Stomach (tissue), 9 donors: ENCODE results near the gene NFS1. TPM values are rescaled to one million over a fixed set of nuclear protein-coding genes. Genes with fewer than 3 reads are reported as not detected.

ENCODE experiments used
- DNase-seq, 2 donors: peaks; one replicate each; pipeline versions ENCODE4 v3.0.0 to v3.0.0-alpha.2; 2013 to 2019
- H3K27ac ChIP-seq, 5 donors: fragments of 200-600 bp in 4 of 5; sonication (generic) in 4 of 5; one replicate each; pipeline ENCODE4 v1.5.1; 2013 to 2019; ENCODE audit warnings: mild to moderate bottlenecking in 1 of 5, moderate library complexity in 1 of 5
- H3K27me3 ChIP-seq, 3 donors: fragments of 200-600 bp; sonication (generic); one replicate each; pipeline ENCODE4 v1.5.1; 2017 to 2019; ENCODE audit warnings: mixed run types in 1 of 3
- H3K36me3 ChIP-seq, 4 donors: fragments of 200-600 bp; sonication (generic); 1 replicate in 3 of 4; 2 replicates in 1 of 4; pipeline ENCODE4 v1.5.1; 2016 to 2019
- H3K4me1 ChIP-seq, 4 donors: fragments of 200-600 bp; sonication (generic); one replicate each; pipeline ENCODE4 v1.5.1; 2016 to 2019
- H3K4me3 ChIP-seq, 4 donors: fragments of 200-600 bp; sonication (generic) in 3 of 4; one replicate each; pipeline ENCODE4 v1.5.1; 2016 to 2019; ENCODE audit warnings: mild to moderate bottlenecking in 1 of 4
- H3K9me3 ChIP-seq, 4 donors: fragments of 200-600 bp; sonication (generic); one replicate each; pipeline ENCODE4 v1.5.1; 2016 to 2019
- EP300 ChIP-seq: sonication (generic); formaldehyde crosslinking; IDR thresholded peaks from one replicate; pipeline ENCODE4 v1.6.1; 2017; ENCODE audit warnings: antibody characterized with exemption
- POLR2A ChIP-seq, 4 donors: fragments of 450-650 bp; IDR thresholded peaks; one replicate each; pipeline ENCODE4 v1.6.1; 2016; ENCODE audit warnings: antibody characterized with exemption in 4 of 4, control low read depth in 2 of 4, mild to moderate bottlenecking in 1 of 4, moderate library complexity in 1 of 4
- POLR2AphosphoS5 ChIP-seq, 3 donors: sonication (generic); formaldehyde crosslinking; IDR thresholded peaks; one replicate each; pipeline ENCODE4 v1.6.1; 2016; ENCODE audit warnings: antibody characterized with exemption in 3 of 3
- WGBS, 5 donors: extraction: QIAGEN DNeasy Blood & Tissue Kit in 3 of 5; methylation state at CpG; one replicate each; pipeline versions ENCODE4 v1.1.5 to v1.1.7; 2013 to 2018; 5-methylcytosine and 5-hydroxymethylcytosine counted together
- intact Hi-C: fragments of 100-400 bp; cut with DNase I; formaldehyde crosslinking; loops from one replicate; pipeline ENCODE4 v1.15.1; 2023; ENCODE audit warnings: low total_unique reads
- polyA plus RNA-seq, 3 donors: library from polyadenylated mRNA; stranded (reverse); fragments of 200-250 nt; gene quantifications; one replicate each; pipeline ENCODE4 v1.2.3, GENCODE V29; 2013
- total RNA-seq, 5 donors: library from RNA; depleted of rRNA; stranded (reverse); fragments of >200 nt; gene quantifications; one replicate each; pipeline versions ENCODE4 v1.1.0 to v1.2.3, GENCODE V29; 2014 to 2016
- TF ChIP-seq, protein P1 (sequence below), 7 experiments: fragments of 450-650 bp in 4 of 7; fragments of 200-600 bp in 3 of 7; sonication (generic) in 3 of 7; IDR thresholded peaks; one replicate each; pipeline ENCODE4 v1.5.1; 2016 to 2019; ENCODE audit warnings: antibody characterized with exemption in 7 of 7, control low read depth in 2 of 7, mild to moderate bottlenecking in 1 of 7
- donor health status: healthy with polysubstance abuse.
- donor health status: Bipolar disorder and iron deficiency.
- donor health status: healthy.

The NFS1 gene
- total and polyA plus RNA-seq, 8 donors, result 0.58 to 54.2 (median 24.7) TPM

GRCh38 chr20:35663516-35664465, 35.4 kb downstream of the NFS1 start:
- TF ChIP-seq, protein P1, sequence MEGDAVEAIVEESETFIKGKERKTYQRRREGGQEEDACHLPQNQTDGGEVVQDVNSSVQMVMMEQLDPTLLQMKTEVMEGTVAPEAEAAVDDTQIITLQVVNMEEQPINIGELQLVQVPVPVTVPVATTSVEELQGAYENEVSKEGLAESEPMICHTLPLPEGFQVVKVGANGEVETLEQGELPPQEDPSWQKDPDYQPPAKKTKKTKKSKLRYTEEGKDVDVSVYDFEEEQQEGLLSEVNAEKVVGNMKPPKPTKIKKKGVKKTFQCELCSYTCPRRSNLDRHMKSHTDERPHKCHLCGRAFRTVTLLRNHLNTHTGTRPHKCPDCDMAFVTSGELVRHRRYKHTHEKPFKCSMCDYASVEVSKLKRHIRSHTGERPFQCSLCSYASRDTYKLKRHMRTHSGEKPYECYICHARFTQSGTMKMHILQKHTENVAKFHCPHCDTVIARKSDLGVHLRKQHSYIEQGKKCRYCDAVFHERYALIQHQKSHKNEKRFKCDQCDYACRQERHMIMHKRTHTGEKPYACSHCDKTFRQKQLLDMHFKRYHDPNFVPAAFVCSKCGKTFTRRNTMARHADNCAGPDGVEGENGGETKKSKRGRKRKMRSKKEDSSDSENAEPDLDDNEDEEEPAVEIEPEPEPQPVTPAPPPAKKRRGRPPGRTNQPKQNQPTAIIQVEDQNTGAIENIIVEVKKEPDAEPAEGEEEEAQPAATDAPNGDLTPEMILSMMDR (IDR thresholded peaks at IDR 0.05), result no peak
- TF ChIP-seq POLR2A (IDR thresholded peaks at IDR 0.05), result no peak
- TF ChIP-seq POLR2AphosphoS5 (IDR thresholded peaks at IDR 0.05), result no peak
- no peak for TF ChIP-seq EP300

GRCh38 chr20:35662551-35662950, 36.6 kb downstream of the NFS1 start:
- peak overlapping the region in 3 of 5 donors; percentile 49 to 99 (median 96) for H3K27ac ChIP-seq
- DNase-seq, result no peak
- no peaks in the 10 kb centered on the region for H3K27me3 ChIP-seq
- WGBS, 5 donors, result 9 to 16% (median 13%) methylated on average over 2 of the region's 2 CpGs
- TF ChIP-seq, protein P1 (IDR thresholded peaks at IDR 0.05), result no peak
- TF ChIP-seq POLR2AphosphoS5 (IDR thresholded peaks at IDR 0.05) (no peak), POLR2A (IDR thresholded peaks at IDR 0.05) (no peak), EP300 (no peak)
- peaks cover 45 to 61% (median 56%) of the 10 kb centered on the region in 4 donors for H3K4me1 ChIP-seq
- peaks cover 0 to under 1% (median 0%) of the 10 kb centered on the region in 4 donors for H3K36me3 ChIP-seq
- no peaks in the 10 kb centered on the region for H3K9me3 ChIP-seq
- H3K4me3 ChIP-seq, result peak overlapping the region; percentile 12 to 72 (median 62)
- intact Hi-C loops, result no loop called here

More at GRCh38 chr20:35663516-35664465, 35.4 kb downstream of the NFS1 start:
- H3K9me3 ChIP-seq, result no peaks in the 10 kb centered on the region
- H3K27ac ChIP-seq, result peak overlapping the region; percentile 90 to 99 (median 99)
- peaks cover under 1 to 13% (median 5%) of the 10 kb centered on the region in 4 donors for H3K36me3 ChIP-seq
- 0 to 1% (median 0%) methylated on average over 23 to 28 of the region's 28 CpGs for WGBS, 5 donors
- intact Hi-C loops, result no loop called here
- H3K4me1 ChIP-seq, result peaks cover 32 to 49% (median 45%) of the 10 kb centered on the region in 4 donors
- no peaks in the 10 kb centered on the region for H3K27me3 ChIP-seq
- DNase-seq, result peak; percentile 52 to 83
- peak overlapping the region; percentile 57 to 80 (median 70) for H3K4me3 ChIP-seq

GRCh38 chr20:35661908-35662307, 37.2 kb downstream of the NFS1 start:
- DNase-seq, result no peak
- Histone ChIP-seq H3K9me3 (no peaks in the 10 kb centered on the region), H3K4me1 (peaks cover 46 to 68% (median 63%) of the 10 kb centered on the region in 4 donors), H3K4me3 (peak overlapping the region in 2 of 4 donors; percentile 57 to 72), H3K27me3 (no peaks in the 10 kb centered on the region), H3K27ac (peak overlapping the region in 3 of 5 donors; percentile 19 to 99 (median 49)), H3K36me3 (no peaks in the 10 kb centered on the region)
- 14 to 24% (median 20%) methylated on average over 3 of the region's 3 CpGs for WGBS, 5 donors
- intact Hi-C loops, result no loop called here
- TF ChIP-seq, protein P1 (IDR thresholded peaks at IDR 0.05), result no peak
- TF ChIP-seq POLR2A (IDR thresholded peaks at IDR 0.05) (no peak), EP300 (no peak), POLR2AphosphoS5 (IDR thresholded peaks at IDR 0.05) (no peak)

GRCh38 chr20:35661053-35661452, 38.1 kb downstream of the NFS1 start:
- intact Hi-C loops, result no loop called here
- no peaks in the 10 kb centered on the region for H3K9me3 ChIP-seq
- DNase-seq, result peak in 1 of 2 donors; percentile 5
- TF ChIP-seq POLR2A (IDR thresholded peaks at IDR 0.05) (no peak), POLR2AphosphoS5 (IDR thresholded peaks at IDR 0.05) (no peak), EP300 (no peak)
- TF ChIP-seq, protein P1 (IDR thresholded peaks at IDR 0.05), result no peak
- peak overlapping the region in 3 of 5 donors; percentile 19 to 99 (median 49) for H3K27ac ChIP-seq
- H3K4me1 ChIP-seq, result peaks cover 46 to 76% (median 70%) of the 10 kb centered on the region in 4 donors
- peak overlapping the region in 1 of 4 donors; percentile 72 for H3K4me3 ChIP-seq
- H3K27me3 ChIP-seq, result no peaks in the 10 kb centered on the region
- 55 to 71% (median 63%) methylated on average over 2 of the region's 2 CpGs for WGBS, 5 donors
- peaks cover 0 to 5% (median 2%) of the 10 kb centered on the region in 4 donors for H3K36me3 ChIP-seq
